Activated T-cell treated with anti-CD3 and anti-CD28 coated beads, Interleukin-2, amount 50 U/mL, for 4 hours (primary cell): ENCODE measurements around the gene GREM2. TPM values are rescaled to one million over a fixed set of nuclear protein-coding genes. Genes with fewer than 3 reads are reported as not detected.

ENCODE experiments used
- ATAC-seq, 2 donors: fragments of 200-7000 bp; cut with Tn5 transposase; one replicate each; pipeline ENCODE4 v1.10.0; 2021
- DNase-seq: peaks from one replicate; pipeline ENCODE4 v3.0.0-alpha.2; 2020
- H3K27me3 Mint-ChIP-seq: one replicate; pipeline ENCODE4 v1.8.0; 2021; ENCODE audit warnings: low read depth, mixed read lengths
- H3K36me3 Mint-ChIP-seq: one replicate; pipeline ENCODE4 v1.8.0; 2022; ENCODE audit warnings: mixed read lengths; ENCODE audit not compliant: insufficient read depth
- H3K4me1 Mint-ChIP-seq: one replicate; pipeline ENCODE4 v1.8.0; 2021; ENCODE audit warnings: low read depth, mixed read lengths
- H3K4me3 Mint-ChIP-seq: one replicate; pipeline ENCODE4 v1.8.0; 2021; ENCODE audit warnings: mild to moderate bottlenecking, moderate library complexity, mixed read lengths
- H3K9me3 Mint-ChIP-seq: one replicate; pipeline ENCODE4 v1.8.0; 2021; ENCODE audit warnings: mixed read lengths
- total RNA-seq, 3 donors: library from RNA; stranded (reverse); gene quantifications; one replicate each; pipeline ENCODE4 v1.2.1, GENCODE V29; 2021

The GREM2 gene
- total RNA-seq, 3 donors from 2014 or later: not detected

DNA sequence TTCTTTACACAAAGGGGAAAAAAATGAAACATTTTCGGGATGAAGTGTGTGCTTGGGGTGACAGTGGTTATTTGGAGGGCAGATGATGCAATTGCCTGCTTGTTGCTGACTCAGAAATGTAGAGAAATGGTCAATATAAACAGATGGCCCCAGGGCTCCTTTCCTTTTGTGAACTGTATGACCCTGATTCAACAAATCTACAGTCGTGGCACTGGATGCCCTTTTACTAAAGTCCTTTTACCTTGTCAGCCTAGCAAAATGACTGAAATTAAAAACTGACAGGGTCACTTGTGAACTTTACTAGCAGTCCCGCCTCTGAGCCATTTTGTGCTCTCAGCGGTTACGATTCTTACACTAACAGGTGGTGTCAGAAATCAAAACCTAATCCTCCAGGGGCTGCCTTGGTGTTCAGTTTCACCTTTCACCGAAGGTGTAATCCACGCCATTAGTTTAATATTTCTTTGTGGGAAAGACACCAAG, 49.8 kb downstream of the GREM2 start:
- H3K27me3 Mint-ChIP-seq: no peaks in the 10 kb centered on the region
- peaks cover 6% of the 10 kb centered on the region for H3K9me3 Mint-ChIP-seq
- H3K4me1 Mint-ChIP-seq: no peaks in the 10 kb centered on the region
- H3K4me3 Mint-ChIP-seq: no peak overlapping the region
- ATAC-seq (no peak), DNase-seq (no peak)
- peaks cover 5% of the 10 kb centered on the region for H3K36me3 Mint-ChIP-seq

DNA sequence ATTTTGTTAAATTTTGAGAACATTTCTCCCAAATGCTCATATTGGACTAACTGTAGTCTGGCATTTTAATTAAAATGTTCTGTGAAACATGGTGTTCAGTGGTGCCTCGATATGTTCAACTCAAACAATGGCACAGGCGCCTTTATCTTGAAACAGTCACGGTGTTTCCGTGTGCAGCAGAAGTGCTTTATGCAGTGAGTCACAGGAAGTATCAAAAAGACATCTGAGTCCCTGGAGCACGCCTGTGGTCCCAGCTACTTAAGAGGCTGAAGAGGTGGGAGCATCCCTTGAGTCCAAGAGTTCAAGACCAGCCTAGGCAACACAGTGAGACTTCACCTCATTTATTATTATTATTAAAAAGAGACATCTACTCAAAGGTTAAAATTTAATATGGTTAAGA, 52.2 kb downstream of the GREM2 start:
- Mint-ChIP-seq H3K27me3 (no peaks in the 10 kb centered on the region), H3K9me3 (peaks cover 6% of the 10 kb centered on the region), H3K4me3 (no peak overlapping the region), H3K4me1 (no peaks in the 10 kb centered on the region), H3K36me3 (no peaks in the 10 kb centered on the region)
- DNase-seq (no peak), ATAC-seq (no peak)

DNA sequence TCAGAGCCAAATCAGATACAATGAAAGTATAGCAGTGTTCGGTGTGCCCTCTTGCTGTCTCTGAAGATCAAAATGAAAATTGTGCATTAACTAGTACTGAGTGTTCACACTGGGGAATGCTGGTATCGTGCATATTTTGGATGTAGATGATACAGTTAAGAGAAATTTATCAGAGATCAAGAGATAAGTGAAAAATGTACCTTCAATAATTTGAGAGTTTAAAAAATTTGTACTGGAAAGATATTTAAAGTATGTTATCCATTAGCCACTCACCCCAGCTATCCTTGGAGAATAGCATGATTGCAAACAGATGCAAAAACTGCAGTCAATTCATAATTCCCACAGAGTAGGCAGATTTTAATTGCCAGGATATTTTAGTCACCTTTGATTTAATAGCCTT, 56.4 kb downstream of the GREM2 start:
- Mint-ChIP-seq H3K9me3 (peaks cover 6% of the 10 kb centered on the region), H3K27me3 (no peaks in the 10 kb centered on the region), H3K4me1 (no peaks in the 10 kb centered on the region), H3K36me3 (no peaks in the 10 kb centered on the region), H3K4me3 (no peak overlapping the region)
- DNase-seq (no peak), ATAC-seq (no peak)

DNA sequence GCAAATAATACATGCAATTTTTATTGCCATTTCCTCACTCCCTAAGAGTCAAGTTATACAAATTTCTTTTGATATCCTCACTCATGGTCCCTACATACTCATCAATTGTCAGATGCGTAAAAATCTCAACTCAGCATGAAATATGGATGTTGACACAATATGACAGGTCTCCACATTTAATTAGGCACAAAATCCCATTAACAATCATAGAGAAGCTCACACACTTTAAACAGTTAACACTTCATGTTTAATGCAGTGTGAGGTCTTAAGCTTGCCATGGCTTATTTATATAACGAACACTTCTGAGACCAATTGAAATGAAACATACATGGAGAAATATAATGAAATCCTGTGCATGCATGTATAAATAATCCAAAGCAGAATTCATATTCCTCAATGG, 58.6 kb downstream of the GREM2 start:
- Mint-ChIP-seq H3K27me3 (no peaks in the 10 kb centered on the region), H3K9me3 (peaks cover 6% of the 10 kb centered on the region), H3K4me1 (no peaks in the 10 kb centered on the region), H3K4me3 (no peak overlapping the region), H3K36me3 (no peaks in the 10 kb centered on the region)
- DNase-seq: no peak
- no peak for ATAC-seq

DNA sequence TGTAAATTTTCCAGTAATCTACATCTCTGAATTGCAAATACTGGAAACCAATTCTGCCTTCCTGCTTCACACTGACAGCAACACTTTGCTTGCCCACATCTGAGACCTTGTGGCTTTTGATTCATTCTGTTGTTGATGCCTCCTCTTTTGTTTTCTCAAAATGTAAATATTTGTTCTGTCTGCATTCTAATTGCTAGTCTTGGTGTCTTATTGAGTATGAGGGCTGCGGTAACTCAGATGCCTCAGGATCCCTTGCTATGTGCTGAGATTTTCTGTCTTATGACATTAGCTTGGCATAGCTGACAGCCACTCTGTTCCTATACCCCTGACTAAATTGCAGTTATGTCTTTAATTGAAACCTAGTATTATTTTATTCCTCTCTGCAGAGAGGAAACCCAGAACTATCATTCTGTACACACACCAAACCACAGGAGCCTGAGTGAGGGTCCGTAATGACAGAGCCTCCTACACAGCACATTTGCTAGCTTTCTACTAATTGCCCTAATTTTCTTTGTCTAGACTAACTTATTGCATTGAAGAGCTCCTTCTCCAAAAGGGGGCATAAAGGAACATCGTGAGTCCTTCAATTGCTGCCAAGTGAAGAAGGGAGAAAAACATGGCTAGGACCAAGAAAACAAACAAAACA, 72.1 kb downstream of the GREM2 start:
- no peak for ATAC-seq
- H3K4me3 Mint-ChIP-seq: no peak overlapping the region
- no peak for DNase-seq
- H3K9me3 Mint-ChIP-seq: peaks cover 10% of the 10 kb centered on the region
- H3K27me3 Mint-ChIP-seq: no peaks in the 10 kb centered on the region
- H3K4me1 Mint-ChIP-seq: peaks cover 13% of the 10 kb centered on the region
- peaks cover 3% of the 10 kb centered on the region for H3K36me3 Mint-ChIP-seq

DNA sequence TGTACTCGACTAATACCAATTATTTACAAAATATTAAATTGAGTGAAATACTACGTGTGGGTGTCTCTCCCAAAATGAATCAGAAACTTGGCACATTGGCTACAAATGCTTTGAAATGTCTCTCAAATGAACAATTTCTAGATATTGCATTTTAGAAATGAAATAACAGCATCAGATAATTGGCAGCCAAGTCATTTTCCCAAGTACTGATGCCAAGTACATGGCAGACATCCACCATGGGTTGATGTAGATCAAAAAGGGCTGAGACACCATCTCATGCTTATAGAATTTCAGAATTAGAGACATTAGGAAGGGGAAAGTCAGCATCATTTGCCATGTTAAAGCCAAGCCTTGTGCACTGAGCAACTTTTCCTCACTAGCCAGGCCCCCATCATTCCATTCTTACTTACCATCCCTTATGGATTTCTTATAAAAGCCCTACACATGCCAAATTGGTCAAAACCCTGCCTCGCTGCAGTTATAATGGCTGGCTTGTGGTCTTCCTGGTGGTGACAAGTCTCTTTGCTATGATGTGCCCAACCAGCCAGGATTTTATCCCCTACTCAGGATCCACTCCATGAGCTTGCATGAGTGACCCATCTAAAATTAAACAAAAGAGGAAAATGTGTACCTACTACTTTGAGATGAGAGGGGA, 73.1 kb downstream of the GREM2 start:
- H3K27me3 Mint-ChIP-seq: peaks cover 2% of the 10 kb centered on the region
- H3K4me1 Mint-ChIP-seq: peaks cover 13% of the 10 kb centered on the region
- H3K36me3 Mint-ChIP-seq: peaks cover 3% of the 10 kb centered on the region
- no peak overlapping the region for H3K4me3 Mint-ChIP-seq
- DNase-seq: no peak
- ATAC-seq: no peak
- H3K9me3 Mint-ChIP-seq: peaks cover 10% of the 10 kb centered on the region

DNA sequence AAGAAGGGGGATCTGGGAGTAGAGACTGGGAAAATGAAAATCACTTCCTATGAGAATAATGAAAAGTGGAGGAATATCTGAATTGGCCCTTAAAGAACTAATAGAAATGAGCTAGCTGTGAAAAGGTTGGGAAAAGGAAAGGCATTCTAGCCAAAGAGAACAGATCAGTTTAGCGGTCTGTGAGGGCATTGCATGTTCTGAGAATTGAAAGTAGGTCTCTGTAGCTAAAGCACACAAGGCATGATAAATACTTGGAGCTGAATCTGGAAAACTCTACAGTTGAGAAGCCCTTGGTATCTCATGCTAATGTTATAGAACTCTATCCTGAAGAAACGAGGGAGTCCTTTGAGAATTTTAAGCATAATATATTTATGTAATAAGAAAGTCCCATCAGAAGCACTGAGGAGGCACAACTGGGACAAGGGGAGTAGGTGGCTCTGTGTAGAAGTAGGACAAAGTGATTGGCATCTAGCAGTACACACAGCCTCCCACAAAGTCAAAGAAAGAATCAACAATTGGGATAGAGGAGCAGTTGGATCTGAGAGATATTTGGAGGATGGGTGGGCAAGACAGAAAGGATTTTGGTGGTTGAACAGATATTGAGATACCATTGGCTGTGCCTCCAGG, 78.7 kb downstream of the GREM2 start:
- peaks cover 6% of the 10 kb centered on the region for H3K9me3 Mint-ChIP-seq
- H3K27me3 Mint-ChIP-seq: peaks cover 2% of the 10 kb centered on the region
- ATAC-seq (no peak), DNase-seq (no peak)
- no peak overlapping the region for H3K4me3 Mint-ChIP-seq
- H3K36me3 Mint-ChIP-seq: peaks cover 3% of the 10 kb centered on the region
- no peaks in the 10 kb centered on the region for H3K4me1 Mint-ChIP-seq

DNA sequence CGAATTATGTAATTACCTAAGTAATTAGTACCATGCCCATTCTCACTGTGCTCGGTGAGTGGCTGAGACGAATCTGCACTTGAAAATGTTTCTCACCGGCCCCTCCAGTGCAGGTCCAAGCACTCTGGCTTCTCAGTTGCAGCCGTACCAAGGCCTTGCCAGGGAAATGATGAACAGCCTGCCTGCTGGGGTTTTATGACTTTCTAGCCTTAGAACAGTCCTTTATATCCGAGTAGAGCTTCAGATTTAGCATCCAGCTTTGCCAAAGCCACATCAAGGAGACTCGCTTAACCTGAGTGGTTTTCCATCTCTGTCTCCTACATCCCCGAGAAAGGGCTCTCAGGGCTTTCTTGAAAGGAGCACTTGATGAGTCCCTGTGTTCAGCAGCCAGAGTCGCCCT, 83.4 kb downstream of the GREM2 start:
- H3K9me3 Mint-ChIP-seq: no peaks in the 10 kb centered on the region
- no peaks in the 10 kb centered on the region for H3K27me3 Mint-ChIP-seq
- H3K36me3 Mint-ChIP-seq: no peaks in the 10 kb centered on the region
- ATAC-seq (no peak), DNase-seq (no peak)
- H3K4me1 Mint-ChIP-seq: no peaks in the 10 kb centered on the region
- no peak overlapping the region for H3K4me3 Mint-ChIP-seq

DNA sequence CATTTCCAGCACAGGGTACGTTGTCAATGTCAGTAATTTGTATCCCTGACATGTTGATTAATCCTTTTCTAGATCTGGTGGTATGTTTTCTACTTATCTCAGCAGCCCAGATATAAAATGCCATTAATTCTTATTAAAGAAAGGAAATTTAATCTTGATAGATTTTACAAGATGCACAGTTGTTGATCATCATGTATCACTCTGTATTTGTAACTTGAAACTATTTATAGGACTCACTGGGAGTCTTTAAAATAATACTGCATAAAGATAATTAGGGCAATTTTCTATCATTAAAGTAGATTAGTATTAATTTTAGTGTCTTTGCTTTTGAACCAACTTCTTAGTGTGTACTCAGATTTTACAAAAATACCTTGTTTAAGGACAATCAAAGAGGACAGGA, 84.9 kb downstream of the GREM2 start:
- Mint-ChIP-seq H3K4me3 (no peak overlapping the region), H3K27me3 (no peaks in the 10 kb centered on the region), H3K36me3 (no peaks in the 10 kb centered on the region), H3K9me3 (no peaks in the 10 kb centered on the region), H3K4me1 (no peaks in the 10 kb centered on the region)
- ATAC-seq: no peak
- DNase-seq: no peak

DNA sequence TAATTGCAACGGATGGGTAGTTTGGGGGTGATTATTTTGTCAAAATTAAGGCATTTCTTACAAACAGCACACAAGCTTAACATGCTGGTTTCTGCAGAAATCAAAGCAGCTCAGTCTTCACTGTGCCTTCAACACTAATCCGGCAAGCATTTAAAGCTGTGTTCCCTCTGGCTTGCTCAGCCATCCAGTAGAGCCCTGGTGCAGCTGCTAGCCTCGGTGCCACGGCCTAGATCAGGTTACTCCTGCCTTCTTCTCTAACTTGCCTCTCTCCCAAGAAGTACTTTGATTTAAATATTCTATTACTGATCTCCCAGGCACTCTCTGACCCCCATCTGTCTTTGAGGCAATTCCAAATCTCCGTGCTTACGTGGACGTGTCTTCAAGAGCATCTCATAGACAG, 85.6 kb downstream of the GREM2 start:
- Mint-ChIP-seq H3K9me3 (no peaks in the 10 kb centered on the region), H3K36me3 (no peaks in the 10 kb centered on the region), H3K27me3 (no peaks in the 10 kb centered on the region), H3K4me3 (no peak overlapping the region), H3K4me1 (no peaks in the 10 kb centered on the region)
- no peak for ATAC-seq
- no peak for DNase-seq

DNA sequence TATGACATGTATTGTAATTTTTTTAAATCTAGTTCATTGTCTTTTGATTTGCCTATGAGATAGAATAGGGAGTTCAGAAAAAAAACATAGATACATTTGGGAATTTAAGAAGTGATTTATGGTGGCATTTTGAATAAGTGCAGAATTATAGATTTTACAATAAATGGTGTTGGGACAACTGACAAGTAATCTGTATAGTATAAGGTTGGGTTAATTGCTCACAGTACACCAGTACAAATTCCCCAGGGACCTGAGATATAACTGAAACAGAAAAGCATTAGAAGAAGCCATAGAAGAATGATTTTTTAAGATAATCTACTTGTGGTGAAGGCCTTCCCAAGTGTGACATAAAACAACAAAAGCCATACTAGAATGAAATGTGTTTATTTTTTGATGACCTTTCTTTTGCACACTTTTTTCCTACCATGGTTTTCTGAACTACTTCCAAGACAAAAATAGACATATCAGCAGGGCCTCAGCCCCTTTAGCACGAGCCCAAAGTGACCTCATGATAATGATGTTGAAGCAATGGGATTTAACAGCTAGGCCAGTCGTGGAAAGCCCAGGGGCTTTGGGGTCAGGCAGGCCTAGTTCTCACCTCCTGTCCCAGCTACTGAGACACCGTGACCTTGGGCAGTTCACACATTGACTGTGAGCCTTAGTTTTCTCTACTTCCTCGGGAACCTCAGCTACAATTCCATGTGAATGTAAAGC, 87.4 kb downstream of the GREM2 start:
- no peaks in the 10 kb centered on the region for H3K9me3 Mint-ChIP-seq
- no peak overlapping the region for H3K4me3 Mint-ChIP-seq
- no peaks in the 10 kb centered on the region for H3K27me3 Mint-ChIP-seq
- H3K36me3 Mint-ChIP-seq: no peaks in the 10 kb centered on the region
- DNase-seq (no peak), ATAC-seq (no peak)
- H3K4me1 Mint-ChIP-seq: no peaks in the 10 kb centered on the region

DNA sequence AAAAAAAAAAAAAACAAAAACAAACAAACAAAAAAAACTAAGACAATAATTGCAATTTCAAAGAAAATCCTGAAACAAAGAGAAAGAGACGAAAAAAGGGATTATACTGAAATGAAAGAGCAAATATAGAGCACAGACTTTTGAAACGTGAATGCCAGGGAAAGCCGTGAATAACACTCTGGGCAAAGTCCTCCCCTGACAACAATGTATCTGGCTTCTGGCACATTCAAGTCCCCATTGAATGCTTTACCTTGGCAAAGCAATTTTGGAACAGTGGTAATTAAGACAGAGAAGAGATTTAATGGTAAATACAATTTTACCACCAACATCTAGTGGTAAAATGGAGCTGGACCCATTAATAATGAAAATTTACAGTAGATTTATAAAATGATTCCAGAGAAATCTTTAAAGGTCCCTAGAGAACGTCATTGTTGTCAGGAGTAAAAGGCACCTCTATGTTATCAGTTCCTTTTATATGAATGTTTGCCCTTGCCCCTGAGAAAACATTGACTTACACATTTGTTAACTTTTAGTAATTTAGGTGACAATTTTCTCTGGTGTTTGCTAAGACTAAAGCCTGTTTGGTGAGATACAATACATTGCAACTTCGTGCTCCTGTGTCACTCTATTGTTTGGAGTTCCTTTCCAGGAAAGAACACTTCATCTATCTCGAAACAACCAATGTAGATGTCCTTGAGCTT, 89.7 kb downstream of the GREM2 start:
- H3K36me3 Mint-ChIP-seq: no peaks in the 10 kb centered on the region
- H3K9me3 Mint-ChIP-seq: no peaks in the 10 kb centered on the region
- no peaks in the 10 kb centered on the region for H3K4me1 Mint-ChIP-seq
- DNase-seq: no peak
- H3K4me3 Mint-ChIP-seq: no peak overlapping the region
- ATAC-seq: no peak
- peaks cover 3% of the 10 kb centered on the region for H3K27me3 Mint-ChIP-seq

DNA sequence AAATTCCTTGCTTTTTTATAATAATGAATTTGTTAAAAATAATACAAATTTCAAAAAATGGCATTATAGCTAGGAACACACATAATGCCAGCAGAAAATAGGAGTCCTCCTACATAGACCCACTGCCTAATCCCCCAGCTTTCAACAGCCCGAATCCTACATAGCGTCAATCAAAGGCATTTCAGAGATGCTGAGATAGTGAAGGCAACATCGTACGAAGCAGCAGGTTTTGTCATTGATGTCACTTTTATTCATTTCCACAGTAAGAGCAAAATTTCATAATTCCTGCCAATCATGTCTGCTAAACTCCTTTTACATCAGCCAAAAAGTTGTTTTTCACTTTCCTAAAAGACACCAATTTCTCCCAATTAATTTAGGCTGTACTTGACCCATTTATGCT, 94.1 kb downstream of the GREM2 start:
- no peaks in the 10 kb centered on the region for H3K4me1 Mint-ChIP-seq
- no peaks in the 10 kb centered on the region for H3K36me3 Mint-ChIP-seq

DNA sequence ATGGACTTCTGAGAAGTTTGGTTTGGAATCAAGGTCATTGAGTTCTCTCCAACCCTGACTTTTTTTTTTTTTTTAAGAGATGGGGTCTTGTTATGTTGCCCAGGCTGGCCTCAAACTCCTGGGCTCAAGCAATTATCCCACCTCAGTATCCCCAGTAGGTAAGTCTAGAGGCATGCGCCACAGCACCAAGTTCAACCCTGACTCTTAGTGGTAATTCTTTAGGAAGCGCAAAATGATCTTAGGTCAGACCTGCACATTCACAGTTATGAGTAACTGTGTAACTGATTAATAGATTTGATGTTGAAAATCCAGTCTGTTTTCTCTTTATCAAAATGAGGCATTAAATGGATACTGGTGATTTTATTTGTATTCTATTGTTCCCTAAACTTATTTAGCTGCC, 95.9 kb downstream of the GREM2 start:
- Mint-ChIP-seq H3K27me3 (peaks cover 3% of the 10 kb centered on the region), H3K4me3 (no peak overlapping the region), H3K36me3 (no peaks in the 10 kb centered on the region), H3K4me1 (no peaks in the 10 kb centered on the region), H3K9me3 (no peaks in the 10 kb centered on the region)
- ATAC-seq (no peak), DNase-seq (no peak)

More for the DNA sequence above, 94.1 kb downstream of the GREM2 start:
- ATAC-seq: no peak
- Mint-ChIP-seq H3K9me3 (no peaks in the 10 kb centered on the region), H3K27me3 (peaks cover 3% of the 10 kb centered on the region), H3K4me3 (no peak overlapping the region)
- no peak for DNase-seq
